Esophagus muscularis mucosa (tissue), 4 donors: ENCODE data around the gene IGF2R. TPM values are rescaled to one million over a fixed set of nuclear protein-coding genes. Genes with fewer than 3 reads are reported as not detected.

Experiments
- DNase-seq: peaks from one replicate; pipeline ENCODE4 v3.0.0-alpha.2; 2017; ENCODE audit errors: extremely low spot score
- H3K27ac ChIP-seq, 4 donors: fragments of 200-600 bp; sonication (generic); replicated peaks in 1 of 4; 1 replicate in 3 of 4; 2 replicates in 1 of 4; pipeline ENCODE4 v1.5.1; 2016 to 2019; ENCODE audit warnings: mild to moderate bottlenecking in 1 of 4
- H3K27me3 ChIP-seq, 4 donors: fragments of 200-600 bp; sonication (generic); one replicate each; pipeline versions ENCODE4 v1.5.1 to v1.6.0; 2016 to 2019
- H3K36me3 ChIP-seq, 4 donors: fragments of 200-600 bp; sonication (generic); one replicate each; pipeline ENCODE4 v1.5.1; 2016 to 2019
- H3K4me1 ChIP-seq, 4 donors: fragments of 200-600 bp; sonication (generic); one replicate each; pipeline ENCODE4 v1.5.1; 2016 to 2019
- H3K4me3 ChIP-seq, 4 donors: fragments of 200-600 bp; sonication (generic); 1 replicate in 2 of 4; 2 replicates in 2 of 4; pipeline ENCODE4 v1.5.1; 2016 to 2019; ENCODE audit warnings: mild to moderate bottlenecking in 4 of 4, moderate library complexity in 1 of 4
- H3K9me3 ChIP-seq, 4 donors: fragments of 200-600 bp; sonication (generic); 1 replicate in 3 of 4; 2 replicates in 1 of 4; pipeline ENCODE4 v1.5.1; 2016 to 2019
- CTCF ChIP-seq, 3 experiments: fragments of 200-600 bp in 2 of 3; fragments of 450-650 bp in 1 of 3; sonication (generic) in 2 of 3; IDR thresholded peaks; one replicate each; pipeline ENCODE4 v1.5.1; 2017 to 2019; ENCODE audit warnings: antibody characterized with exemption in 3 of 3, mild to moderate bottlenecking in 2 of 3, moderate library complexity in 1 of 3
- EP300 ChIP-seq: sonication (generic); formaldehyde crosslinking; IDR thresholded peaks from one replicate; pipeline ENCODE4 v1.6.1; 2017; ENCODE audit warnings: antibody characterized with exemption
- POLR2A ChIP-seq: fragments of 450-650 bp; IDR thresholded peaks from one replicate; pipeline ENCODE4 v1.6.1; 2017; ENCODE audit warnings: antibody characterized with exemption, moderate library complexity, mild to moderate bottlenecking, low read depth
- POLR2AphosphoS5 ChIP-seq, 2 donors: sonication (generic); formaldehyde crosslinking; IDR thresholded peaks; one replicate each; pipeline ENCODE4 v1.6.1; 2017; ENCODE audit warnings: antibody characterized with exemption in 2 of 2
- WGBS: methylation state at CpG from one replicate; pipeline ENCODE4 v1.1.5; 2018; 5-methylcytosine and 5-hydroxymethylcytosine counted together
- intact Hi-C: fragments of 100-400 bp; cut with DNase I; formaldehyde crosslinking; loops from one replicate; pipeline ENCODE4 v1.15.1; 2023
- total RNA-seq, 4 donors: library from RNA; depleted of rRNA; stranded (reverse); fragments of >200 nt; gene quantifications; one replicate each; pipeline versions ENCODE4 v1.1.0 to v1.2.1, GENCODE V29; 2016

Gene IGF2R
- total RNA-seq, 4 donors from 2014 or later = 43.6 to 75.3 (median 58.4) TPM

GRCh38 chr6:160077024-160077423 lies 108.1 kb downstream of the IGF2R start:
- Histone ChIP-seq H3K9me3 (no peaks in the 10 kb centered on the region), H3K27ac (no peak overlapping the region), H3K27me3 (no peaks in the 10 kb centered on the region), H3K36me3 (peaks cover 74 to 100% (median 93%) of the 10 kb centered on the region in 4 donors), H3K4me3 (no peak overlapping the region), H3K4me1 (no peaks in the 10 kb centered on the region)
- DNase-seq = no peak
- TF ChIP-seq EP300 (no peak), POLR2AphosphoS5 (IDR thresholded peaks at IDR 0.05) (no peak), POLR2A (no peak), CTCF (IDR thresholded peaks at IDR 0.05) (no peak)
- 91% methylated on average over 5 of the region's 5 CpGs for WGBS
- intact Hi-C loops = no loop called here

GRCh38 chr6:160077526-160077925 lies 108.6 kb downstream of the IGF2R start:
- no peaks in the 10 kb centered on the region for H3K27me3 ChIP-seq
- no peak for DNase-seq
- H3K36me3 ChIP-seq = peaks cover 71 to 100% (median 93%) of the 10 kb centered on the region in 4 donors
- 80% methylated on average over 2 of the region's 2 CpGs for WGBS
- no peaks in the 10 kb centered on the region for H3K4me1 ChIP-seq
- no peak overlapping the region for H3K27ac ChIP-seq
- intact Hi-C loops = no loop called here
- TF ChIP-seq POLR2AphosphoS5 (IDR thresholded peaks at IDR 0.05) (no peak), EP300 (no peak), CTCF (IDR thresholded peaks at IDR 0.05) (no peak), POLR2A (no peak)
- no peak overlapping the region for H3K4me3 ChIP-seq
- no peaks in the 10 kb centered on the region for H3K9me3 ChIP-seq

DNA sequence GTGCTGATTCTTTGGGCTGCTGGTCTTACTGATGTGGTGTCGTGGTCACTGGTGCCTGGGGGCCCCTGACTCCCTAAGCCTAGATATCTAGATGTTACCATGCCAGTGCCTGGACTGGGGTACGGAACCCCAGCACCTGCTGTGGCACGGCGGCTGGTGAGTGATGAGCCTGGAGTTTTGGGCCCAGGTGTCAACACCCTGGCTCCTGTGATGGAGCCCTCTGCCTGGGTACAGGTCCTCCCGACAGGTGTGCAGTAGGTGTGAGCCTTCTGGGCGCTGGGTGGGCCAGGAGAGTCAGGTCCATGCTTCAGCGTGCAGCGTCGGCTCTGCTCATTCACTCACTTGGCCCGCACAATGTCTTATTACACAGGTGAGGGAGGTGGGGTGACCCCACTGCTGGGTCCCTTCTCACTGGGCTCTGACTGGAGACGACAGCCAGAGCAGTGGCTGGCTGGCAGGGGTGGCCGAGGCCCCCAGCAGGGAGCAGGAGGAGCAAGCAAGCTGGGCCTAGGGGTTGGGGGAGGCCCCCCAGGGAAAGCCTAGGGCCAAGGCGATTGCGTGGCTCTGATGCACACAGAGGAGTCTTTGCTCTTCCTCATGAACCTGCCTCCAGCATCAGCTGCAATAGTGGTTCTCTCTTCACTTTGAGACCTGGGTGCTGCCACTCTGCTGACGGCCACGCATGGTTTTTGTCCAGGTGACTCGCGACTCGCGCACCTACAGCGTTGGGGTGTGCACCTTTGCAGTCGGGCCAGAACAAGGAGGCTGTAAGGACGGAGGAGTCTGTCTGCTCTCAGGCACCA lies 110.2 kb downstream of the IGF2R start:
- TF ChIP-seq CTCF (IDR thresholded peaks at IDR 0.05) = no peak
- no peak for TF ChIP-seq EP300
- TF ChIP-seq POLR2AphosphoS5 (IDR thresholded peaks at IDR 0.05) = no peak
- no peak for TF ChIP-seq POLR2A
- no peaks in the 10 kb centered on the region for H3K9me3 ChIP-seq
- no peak overlapping the region for H3K4me3 ChIP-seq
- H3K27me3 ChIP-seq = no peaks in the 10 kb centered on the region
- 81% methylated on average over 4 of the region's 23 CpGs for WGBS
- peaks cover 73 to 100% (median 92%) of the 10 kb centered on the region in 4 donors for H3K36me3 ChIP-seq
- H3K27ac ChIP-seq = no peak overlapping the region
- no peak for DNase-seq
- intact Hi-C loops = no loop called here
- H3K4me1 ChIP-seq = no peaks in the 10 kb centered on the region

GRCh38 chr6:160079686-160080043 lies 110.8 kb downstream of the IGF2R start:
- no peaks in the 10 kb centered on the region for H3K4me1 ChIP-seq
- DNase-seq = no peak
- H3K9me3 ChIP-seq = no peaks in the 10 kb centered on the region
- H3K27me3 ChIP-seq = no peaks in the 10 kb centered on the region
- no peak overlapping the region for H3K4me3 ChIP-seq
- H3K36me3 ChIP-seq = peaks cover 79 to 100% (median 92%) of the 10 kb centered on the region in 4 donors
- intact Hi-C loops = no loop called here
- no peak overlapping the region for H3K27ac ChIP-seq
- WGBS = 96% methylated on average over 12 of the region's 12 CpGs
- TF ChIP-seq EP300 (no peak), POLR2AphosphoS5 (IDR thresholded peaks at IDR 0.05) (no peak)

GRCh38 chr6:160080097-160080496 lies 111.2 kb downstream of the IGF2R start:
- intact Hi-C loops = no loop called here
- TF ChIP-seq POLR2AphosphoS5 (IDR thresholded peaks at IDR 0.05) (no peak), POLR2A (no peak), CTCF (IDR thresholded peaks at IDR 0.05) (no peak), EP300 (no peak)
- no peak for DNase-seq
- Histone ChIP-seq H3K4me1 (no peaks in the 10 kb centered on the region), H3K4me3 (no peak overlapping the region), H3K27ac (no peak overlapping the region), H3K36me3 (peaks cover 79 to 100% (median 93%) of the 10 kb centered on the region in 4 donors), H3K9me3 (no peaks in the 10 kb centered on the region), H3K27me3 (no peaks in the 10 kb centered on the region)
- 96% methylated on average over 17 of the region's 17 CpGs for WGBS
